Measurements from ENCODE around the gene RFLNA. TPM values are rescaled to one million over a fixed set of nuclear protein-coding genes. Genes with fewer than 3 reads are reported as not detected.

RFLNA gene
- total RNA-seq, 1 experiment from 2014 or later = 10.6 TPM

GRCh38 chr12:124273630-124274029 lies 21.3 kb upstream of the RFLNA start:
- TF ChIP-seq, protein P1, sequence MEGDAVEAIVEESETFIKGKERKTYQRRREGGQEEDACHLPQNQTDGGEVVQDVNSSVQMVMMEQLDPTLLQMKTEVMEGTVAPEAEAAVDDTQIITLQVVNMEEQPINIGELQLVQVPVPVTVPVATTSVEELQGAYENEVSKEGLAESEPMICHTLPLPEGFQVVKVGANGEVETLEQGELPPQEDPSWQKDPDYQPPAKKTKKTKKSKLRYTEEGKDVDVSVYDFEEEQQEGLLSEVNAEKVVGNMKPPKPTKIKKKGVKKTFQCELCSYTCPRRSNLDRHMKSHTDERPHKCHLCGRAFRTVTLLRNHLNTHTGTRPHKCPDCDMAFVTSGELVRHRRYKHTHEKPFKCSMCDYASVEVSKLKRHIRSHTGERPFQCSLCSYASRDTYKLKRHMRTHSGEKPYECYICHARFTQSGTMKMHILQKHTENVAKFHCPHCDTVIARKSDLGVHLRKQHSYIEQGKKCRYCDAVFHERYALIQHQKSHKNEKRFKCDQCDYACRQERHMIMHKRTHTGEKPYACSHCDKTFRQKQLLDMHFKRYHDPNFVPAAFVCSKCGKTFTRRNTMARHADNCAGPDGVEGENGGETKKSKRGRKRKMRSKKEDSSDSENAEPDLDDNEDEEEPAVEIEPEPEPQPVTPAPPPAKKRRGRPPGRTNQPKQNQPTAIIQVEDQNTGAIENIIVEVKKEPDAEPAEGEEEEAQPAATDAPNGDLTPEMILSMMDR (conservative IDR thresholded peaks at IDR 0.05) = peak; percentile 62
- H3K9me3 Mint-ChIP-seq = peaks cover 3 to 4% of the 10 kb centered on the region in 2 experiments; a peak in 1 of 5 replicates
- peak; percentile 89 for DNase-seq
- Histone ChIP-seq H3K18ac (ENCODE audit: insufficient read length, low read depth, low read length) (peak overlapping the region; percentile 61), H3K56ac (ENCODE audit: insufficient read length, low read depth, low read length) (no peak overlapping the region), H2BK20ac (ENCODE audit: low read depth, low read length, poor library complexity, severe bottlenecking) (no peak overlapping the region), H3K4ac (ENCODE audit: low read depth, low read length) (no peak overlapping the region), H2BK12ac (ENCODE audit: insufficient read length, low read depth, low read length) (no peak overlapping the region), H3K79me2 (ENCODE audit: insufficient read depth, low read length) (no peaks in the 10 kb centered on the region), H2BK120ac (ENCODE audit: low read depth, low read length, poor library complexity, severe bottlenecking) (no peak overlapping the region), H3K9me3 (ENCODE audit: control insufficient read depth, low read depth, low read length) (no peaks in the 10 kb centered on the region), H3K9ac (ENCODE audit: extremely low read depth, insufficient read length, low read length) (no peak overlapping the region), H4K20me1 (ENCODE audit: control insufficient read depth, insufficient read depth, insufficient read length) (no peaks in the 10 kb centered on the region), H3K79me1 (ENCODE audit: insufficient read depth, low read depth, low read length, poor library complexity, severe bottlenecking) (no peaks in the 10 kb centered on the region), H3K23ac (ENCODE audit: insufficient read length, low read depth, low read length) (no peak overlapping the region), H2BK15ac (ENCODE audit: low read depth, low read length) (no peak overlapping the region), H3K23me2 (ENCODE audit: insufficient read length, low read depth, low read length, poor library complexity, severe bottlenecking) (no peaks in the 10 kb centered on the region), H2AK5ac (ENCODE audit: insufficient read length, low read length) (no peak overlapping the region), H3K27me3 (ENCODE audit: insufficient read depth, low read length) (no peaks in the 10 kb centered on the region), H2AFZ (ENCODE audit: low read length) (no peak overlapping the region), H4K91ac (ENCODE audit: insufficient read length, low read depth, low read length) (no peak overlapping the region), H3K27ac (ENCODE audit: insufficient read length, low read depth, low read length) (no peak overlapping the region), H4K8ac (replicated peaks; ENCODE audit: insufficient read length, low read depth, low read length) (no peak overlapping the region), H2BK5ac (ENCODE audit: insufficient read length, low read length) (no peak overlapping the region), H3K4me2 (ENCODE audit: insufficient read depth, insufficient read length, low read length) (no peak overlapping the region), H3K4me1 (ENCODE audit: insufficient read depth, low read length) (peaks cover 3% of the 10 kb centered on the region; the same call in 1 of the 2 replicates), H3K14ac (ENCODE audit: insufficient read depth, low read length) (no peak overlapping the region), H3T11ph (ENCODE audit: low read length) (no peak overlapping the region), H4K5ac (ENCODE audit: insufficient read length, low read depth, low read length) (no peak overlapping the region)
- H3K4me3 Mint-ChIP-seq = no peak overlapping the region
- peaks cover 0 to 4% (median under 1%) of the 10 kb centered on the region in 3 experiments; a peak in 3 of 7 replicates for H3K36me3 Mint-ChIP-seq (ENCODE audit: insufficient read depth in 1 of 3, low read depth in 3 of 3)
- peaks cover 14 to 20% of the 10 kb centered on the region in 2 experiments for H3K4me1 Mint-ChIP-seq
- peaks cover 9% of the 10 kb centered on the region for H3K27me3 Mint-ChIP-seq (ENCODE audit: low read depth)
- no CpG with 5 or more reads among the region's 3 CpGs for WGBS (ENCODE audit: extremely low coverage, insufficient read length, low lambda C conversion rate)
- H3K27ac Mint-ChIP-seq = peak overlapping the region in 1 of 3 experiments; percentile 87; a peak in 1 of 7 replicates
